Heart right ventricle (tissue), 16 donors: ENCODE results near the gene AQR. TPM values are rescaled to one million over a fixed set of nuclear protein-coding genes. Genes with fewer than 3 reads are reported as not detected.
A peak's percentile ranks its signal among the peaks of the same experiment; 100 is the strongest.

ENCODE experiments used
- ATAC-seq, 8 donors: fragments of 200-7000 bp; cut with Tn5 transposase; one replicate each; pipeline ENCODE4 v1.9.1; 2020; ENCODE audit warnings: mild to moderate bottlenecking in 8 of 8, moderate library complexity in 8 of 8, moderate number of reproducible peaks in 1 of 8
- DNase-seq, 2 donors: peaks; one replicate each; pipeline ENCODE4 v3.0.0-alpha.2; 2020
- H3K27ac ChIP-seq, 10 donors: fragments of 200-600 bp; sonication (generic) in 2 of 10; one replicate each; pipeline versions ENCODE4 v1.5.0 to v1.8.0; 2020 to 2022; ENCODE audit warnings: mild to moderate bottlenecking in 3 of 10
- H3K27me3 ChIP-seq, 7 donors: fragments of 200-600 bp; one replicate each; pipeline ENCODE4 v1.8.0; 2021 to 2022; ENCODE audit warnings: mild to moderate bottlenecking in 2 of 7
- H3K36me3 ChIP-seq, 9 donors: fragments of 200-600 bp; sonication (generic) in 1 of 9; one replicate each; pipeline versions ENCODE4 v1.5.0 to v1.8.0; 2020 to 2022; ENCODE audit warnings: mild to moderate bottlenecking in 2 of 9
- H3K4me1 ChIP-seq, 9 donors: fragments of 200-600 bp; sonication (generic) in 1 of 9; one replicate each; pipeline versions ENCODE4 v1.5.0 to v1.8.0; 2020 to 2022; ENCODE audit warnings: mild to moderate bottlenecking in 4 of 9
- H3K4me3 ChIP-seq, 10 donors: fragments of 200-600 bp; sonication (generic) in 2 of 10; one replicate each; pipeline versions ENCODE4 v1.5.0 to v1.8.0; 2020 to 2022; ENCODE audit warnings: mild to moderate bottlenecking in 7 of 10, moderate library complexity in 2 of 10
- H3K9me3 ChIP-seq, 11 donors: fragments of 200-600 bp in 10 of 11; sonication (generic) in 2 of 11; one replicate each; pipeline versions ENCODE4 v1.5.0 to v1.8.0; 2013 to 2022; ENCODE audit warnings: mild to moderate bottlenecking in 2 of 11, control low read depth in 1 of 11, moderate library complexity in 1 of 11
- CTCF ChIP-seq, 9 donors: fragments of 200-600 bp; sonication (generic) in 2 of 9; IDR thresholded peaks; one replicate each; pipeline versions ENCODE4 v1.5.0 to v1.8.0; 2021 to 2022; ENCODE audit warnings: antibody characterized with exemption in 9 of 9, mild to moderate bottlenecking in 5 of 9, moderate library complexity in 1 of 9
- WGBS, 2 donors: extraction: QIAGEN DNeasy Blood & Tissue Kit; methylation state at CpG; one replicate each; pipeline ENCODE4 v1.1.7; 2013; ENCODE audit warnings: inconsistent platforms in 1 of 2; 5-methylcytosine and 5-hydroxymethylcytosine counted together
- intact Hi-C, 10 donors: fragments of 100-400 bp; cut with DNase I; formaldehyde crosslinking; loops; one replicate each; pipeline versions ENCODE4 v1.11.1 to v1.14.2; 2022
- polyA plus RNA-seq, 2 donors: library from polyadenylated mRNA; stranded (reverse); fragments of 200-250 nt; gene quantifications; one replicate each; pipeline ENCODE4 v1.2.3, GENCODE V29; 2013
- total RNA-seq, 10 donors: library from RNA; stranded (reverse); fragmentation: NEBNext Ultra II Directional in 3 of 10; extraction: Animal tissue kit (Norgen Biotek cat#: 25700) in 3 of 10; gene quantifications; one replicate each; pipeline versions ENCODE4 v1.2.1 to v1.2.4, GENCODE V29; 2021 to 2023
- donor health status: Arrhythmogenic right ventricular cardiomyopathy.
- donor health status: ischemic (EF 13 %, LVEDD 7.1; RV severe dilation, severe dysfunction).
- donor health status: healthy with polysubstance abuse.
- donor health status: DM: no; HTN: yes; CAD: no.
- donor health status: DM: no; HTN: no; CAD: no.
- donor health status: ischemic (EF 25% LVEDD 6.9; RV normal size, moderate dysfunction).
- donor health status: ischemic (EF 25% LVEDD 5.7; RV mildly dilated, moderate dysfunction).
- donor health status: healthy.
- donor health status: DM: yes; HTN: yes; CAD: no.
- donor health status: Ischemic cardiomyopathy.
- donor health status: ischemic (EF 35%, LVEDD 5.7; RV mildly dilated, moderate dysfunction).
- donor health status: nonischemic (EF 11% LVEDD 7.7; RV severe dilation, severe dysfunction).
- donor health status: DM: yes; HTN: yes; CAD: no.
- donor health status: PGD.
- donor health status: ischemic (EF 29% LVEDD 5.4; RV normal size, mild dysfunction).
- donor health status: nonischemic (EF 23%, LVEDD 6.1; RV moderate dilation, normal function).

AQR gene
- total and polyA plus RNA-seq, 12 donors = 6.5 to 14.6 (median 10.8) TPM

- Histone ChIP-seq H3K4me1 (no peaks in the 10 kb centered on the region), H3K36me3 (no peaks in the 10 kb centered on the region), H3K4me3 (no peak overlapping the region), H3K9me3 (no peaks in the 10 kb centered on the region), H3K27me3 (peaks cover 0 to 7% (median 0%) of the 10 kb centered on the region in 7 donors), H3K27ac (no peak overlapping the region)
- intact Hi-C loops = no loop called here
- TF ChIP-seq CTCF (IDR thresholded peaks at IDR 0.05) = no peak
- WGBS, 2 donors = 84 to 88% methylated on average over 1 of the region's 1 CpG
- no peak for ATAC-seq
- DNase-seq = no peak
Measured at GRCh38 chr15:34994925-34995324, 25.4 kb upstream of the AQR start.

GRCh38 chr15:34993877-34994276, 24.3 kb upstream of the AQR start:
- H3K27me3 ChIP-seq = peaks cover 0 to 7% (median 0%) of the 10 kb centered on the region in 7 donors
- intact Hi-C loops = no loop called here
- no peak for ATAC-seq
- TF ChIP-seq CTCF (IDR thresholded peaks at IDR 0.05) = no peak
- H3K4me3 ChIP-seq = no peak overlapping the region
- H3K36me3 ChIP-seq = no peaks in the 10 kb centered on the region
- no peak overlapping the region for H3K27ac ChIP-seq
- 89 to 90% methylated on average over 4 of the region's 4 CpGs for WGBS, 2 donors
- peaks cover 0 to 7% (median 5%) of the 10 kb centered on the region in 9 donors for H3K4me1 ChIP-seq
- no peak for DNase-seq
- H3K9me3 ChIP-seq = no peaks in the 10 kb centered on the region

GRCh38 chr15:34993412-34993811, 23.9 kb upstream of the AQR start:
- no peaks in the 10 kb centered on the region for H3K36me3 ChIP-seq
- ATAC-seq (no peak), DNase-seq (no peak)
- H3K27ac ChIP-seq = no peak overlapping the region
- 90 to 93% methylated on average over 6 of the region's 6 CpGs for WGBS, 2 donors
- no peak for TF ChIP-seq CTCF (IDR thresholded peaks at IDR 0.05)
- H3K9me3 ChIP-seq = no peaks in the 10 kb centered on the region
- peaks cover 0 to 7% (median 0%) of the 10 kb centered on the region in 7 donors for H3K27me3 ChIP-seq
- peaks cover 0 to 11% (median 7%) of the 10 kb centered on the region in 9 donors for H3K4me1 ChIP-seq
- no peak overlapping the region for H3K4me3 ChIP-seq
- intact Hi-C loops = no loop called here

GRCh38 chr15:34988027-34988902, 18.7 kb upstream of the AQR start, which contains the start of gene ZNF770:
ZNF770 (minus strand) TSS chr15:34988287; CDS start chr15:34983434, 4,853 bp downstream.
- ATAC-seq (peak; percentile 92 to 97 (median 94)), DNase-seq (peak; percentile 78 to 81)
- intact Hi-C loops = loop anchor here in 4 of 10 donors (1.0 to 2.0 kb wide), 2 partner anchors 19 kb away; partner anchors contain the start of gene AQR (in 4 of the 4)
- WGBS, 2 donors = 1% methylated on average over 60 of the region's 60 CpGs
- peaks cover 7 to 48% (median 40%) of the 10 kb centered on the region in 9 donors for H3K4me1 ChIP-seq
- peaks cover 0 to 21% (median 1%) of the 10 kb centered on the region in 9 donors for H3K36me3 ChIP-seq
- TF ChIP-seq CTCF (IDR thresholded peaks at IDR 0.05) = peak in 1 of 9 donors; percentile 21
- H3K4me3 ChIP-seq = peak within 1 kb of the TSS; percentile 54 to 98 (median 89)
- no peaks in the 10 kb centered on the region for H3K9me3 ChIP-seq
- H3K27ac ChIP-seq = peak within 1 kb of the TSS; percentile 96 to 100 (median 98)
- no peaks in the 10 kb centered on the region for H3K27me3 ChIP-seq
